ENCODE measurements around the gene CD302. TPM values are rescaled to one million over a fixed set of nuclear protein-coding genes. Genes with fewer than 3 reads are reported as not detected.

The CD302 gene
- total and polyA plus RNA-seq, 2 of the 8 experiments (the other 6 are each of a cell fraction or from before 2014, with no cell fraction given) = 0.76 to 0.79 TPM

GRCh38 chr2:159797225-159797542, 824 bp downstream of the CD302 start:
- no peak overlapping the region for H3K23ac ChIP-seq (ENCODE audit: insufficient read length)
- no peak overlapping the region for H2AK5ac ChIP-seq (ENCODE audit: low read depth, low read length)
- H3K79me1 ChIP-seq (ENCODE audit: low read depth, low read length) = no peaks in the 10 kb centered on the region
- no peak overlapping the region for H3K56ac ChIP-seq (replicated peaks; ENCODE audit: insufficient read length, low read depth, low read length)
- H4K5ac ChIP-seq (ENCODE audit: insufficient read length, low read depth, low read length) = no peak overlapping the region
- H2BK20ac ChIP-seq (ENCODE audit: low read length) = no peak overlapping the region
- H3K27ac ChIP-seq (ENCODE audit: low read depth, low read length) = no peak overlapping the region
- no peaks in the 10 kb centered on the region for H3K9me3 ChIP-seq (ENCODE audit: insufficient read depth in 2 of 2, low read depth in 1 of 2, low read length in 1 of 2)
- no peak overlapping the region for H4K8ac ChIP-seq (ENCODE audit: extremely low read depth, insufficient read depth, low read length)
- 0 out of 2 replicates have a peak overlapping the region, but pooled peaks have one; percentile 96 for H2AFZ ChIP-seq (ENCODE audit: low read length)
- H3K79me2 ChIP-seq (ENCODE audit: control insufficient read depth in 1 of 2, insufficient read depth in 2 of 2, low read length in 2 of 2) = no peaks in the 10 kb centered on the region
- H3K4me3 ChIP-seq (ENCODE audit: extremely low read depth in 1 of 4, insufficient read depth in 2 of 4, low read depth in 3 of 4, low read length in 4 of 4) = peak overlapping the region; percentile 55 to 85 (median 66)
- H4K20me1 ChIP-seq (replicated peaks in 1 of 2; ENCODE audit: control insufficient read depth in 1 of 2, insufficient read depth in 2 of 2, low read length in 2 of 2) = no peaks in the 10 kb centered on the region
- H2BK12ac ChIP-seq (ENCODE audit: low read depth, low read length) = no peak overlapping the region
- CTCF ChIA-PET (ENCODE audit: partially characterized antibody) = interaction anchor here (0.9 to 4.1 kb wide), 2 partner anchors 10 to 22 kb away, joined by 3 to 21 read pairs; no protein-coding TSS in a partner anchor
- no peak overlapping the region for H2BK5ac ChIP-seq (ENCODE audit: low read depth, low read length)
- FAIRE-seq (no peak), DNase-seq (ENCODE audit: low read depth in 1 of 2, low spot score in 2 of 2) (no peak)
- no peak overlapping the region for H3K4ac ChIP-seq (replicated peaks; ENCODE audit: insufficient read length, low read depth, low read length)
- H3K14ac ChIP-seq (ENCODE audit: insufficient read length) = no peak overlapping the region
- H2BK15ac ChIP-seq (ENCODE audit: low read length) = no peak overlapping the region
- H3K4me1 ChIP-seq (replicated peaks in 1 of 4; ENCODE audit: control insufficient read depth in 3 of 4, insufficient read depth in 4 of 4, low read length in 3 of 4) = peaks cover 0 to 4% (median 1%) of the 10 kb centered on the region in 4 experiments; a peak in 6 of 7 replicates
- H2BK120ac ChIP-seq (replicated peaks; ENCODE audit: low read depth, low read length) = no peak overlapping the region
- TF ChIP-seq TBP (IDR thresholded peaks at IDR 0.05; ENCODE audit: low read depth, low read length) (no peak), SIX5 (IDR thresholded peaks at IDR 0.05; ENCODE audit: low read depth, low read length) (no peak), NANOG (IDR thresholded peaks at IDR 0.05; ENCODE audit: insufficient read depth, low read depth, low read length, poor library complexity, severe bottlenecking) (no peak), POU5F1 (IDR thresholded peaks at IDR 0.05; ENCODE audit: low read depth, low read length) (no peak), JUND (IDR thresholded peaks at IDR 0.05; ENCODE audit: low read length) (no peak), CBX8 (IDR thresholded peaks at IDR 0.05; ENCODE audit: borderline replicate concordance, low read depth, low read length) (no peak)
- TF ChIP-seq, protein P1, sequence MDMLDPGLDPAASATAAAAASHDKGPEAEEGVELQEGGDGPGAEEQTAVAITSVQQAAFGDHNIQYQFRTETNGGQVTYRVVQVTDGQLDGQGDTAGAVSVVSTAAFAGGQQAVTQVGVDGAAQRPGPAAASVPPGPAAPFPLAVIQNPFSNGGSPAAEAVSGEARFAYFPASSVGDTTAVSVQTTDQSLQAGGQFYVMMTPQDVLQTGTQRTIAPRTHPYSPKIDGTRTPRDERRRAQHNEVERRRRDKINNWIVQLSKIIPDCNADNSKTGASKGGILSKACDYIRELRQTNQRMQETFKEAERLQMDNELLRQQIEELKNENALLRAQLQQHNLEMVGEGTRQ (IDR thresholded peaks at IDR 0.05; ENCODE audit: low read length) = no peak
- H4K91ac ChIP-seq (replicated peaks; ENCODE audit: insufficient read length, low read length) = no peak overlapping the region
- peaks cover 4% of the 10 kb centered on the region; the same call in 1 of the 2 replicates for H3K23me2 ChIP-seq (ENCODE audit: low read depth, low read length)
- H3K4me2 ChIP-seq (ENCODE audit: insufficient read depth in 1 of 2, low read depth in 2 of 2, low read length in 2 of 2) = peak overlapping the region; percentile 81 to 98
- POLR2A ChIA-PET (ENCODE audit: partially characterized antibody) = interaction anchor here (0.8 to 1.5 kb wide), 3 partner anchors 20 to 201 kb away, joined by 3 to 5 read pairs (median 3); no protein-coding TSS in a partner anchor
- no peaks in the 10 kb centered on the region for H3K36me3 ChIP-seq (ENCODE audit: control insufficient read depth in 2 of 4, insufficient read depth in 4 of 4, low read length in 3 of 4)
- H3K18ac ChIP-seq (ENCODE audit: extremely low read depth, low read length) = no peak overlapping the region
- no peak overlapping the region for H3K9ac ChIP-seq (replicated peaks in 1 of 4; ENCODE audit: extremely low read depth in 1 of 4, low read depth in 3 of 4, low read length in 3 of 4)
- 42% methylated on average over 4 of the region's 4 CpGs; no CpG with 5 or more reads in 1 of the 2 experiments for WGBS, 2 experiments (ENCODE audit: extremely low coverage in 1 of 2, insufficient coverage in 1 of 2, insufficient read length in 1 of 2, insufficient replicate concordance in 2 of 2, low coverage in 1 of 2, low lambda C conversion rate in 2 of 2, missing lambda C conversion rate in 1 of 2)
- H3K27me3 ChIP-seq (replicated peaks in 1 of 4; ENCODE audit: control insufficient read depth in 3 of 4, extremely low read depth in 1 of 4, insufficient read depth in 3 of 4, low read length in 3 of 4) = peaks cover 9 to 27% (median 25%) of the 10 kb centered on the region in 4 experiments
